ENCODE results near the gene HS3ST4. TPM values are rescaled to one million over a fixed set of nuclear protein-coding genes. Genes with fewer than 3 reads are reported as not detected.

Gene HS3ST4
- total RNA-seq, 4 donors from 2014 or later: 0.49 to 1.4 (median 0.64) TPM; not detected in 1

- Histone ChIP-seq H3K27ac (no peak overlapping the region), H3K4me3 (no peak overlapping the region), H3K27me3 (peaks cover 3% of the 10 kb centered on the region), H3K36me3 (no peaks in the 10 kb centered on the region), H3K4me1 (no peaks in the 10 kb centered on the region), H3K9me3 (no peaks in the 10 kb centered on the region)
- no peak for DNase-seq (ENCODE audit: low spot score in 2 of 2)
- 64% methylated on average over 3 of the region's 3 CpGs for WGBS
- TF ChIP-seq EP300 (IDR thresholded peaks at IDR 0.05) (no peak), POLR2AphosphoS5 (IDR thresholded peaks at IDR 0.05) (no peak), POLR2A (IDR thresholded peaks at IDR 0.05) (no peak)
- TF ChIP-seq, protein P1, sequence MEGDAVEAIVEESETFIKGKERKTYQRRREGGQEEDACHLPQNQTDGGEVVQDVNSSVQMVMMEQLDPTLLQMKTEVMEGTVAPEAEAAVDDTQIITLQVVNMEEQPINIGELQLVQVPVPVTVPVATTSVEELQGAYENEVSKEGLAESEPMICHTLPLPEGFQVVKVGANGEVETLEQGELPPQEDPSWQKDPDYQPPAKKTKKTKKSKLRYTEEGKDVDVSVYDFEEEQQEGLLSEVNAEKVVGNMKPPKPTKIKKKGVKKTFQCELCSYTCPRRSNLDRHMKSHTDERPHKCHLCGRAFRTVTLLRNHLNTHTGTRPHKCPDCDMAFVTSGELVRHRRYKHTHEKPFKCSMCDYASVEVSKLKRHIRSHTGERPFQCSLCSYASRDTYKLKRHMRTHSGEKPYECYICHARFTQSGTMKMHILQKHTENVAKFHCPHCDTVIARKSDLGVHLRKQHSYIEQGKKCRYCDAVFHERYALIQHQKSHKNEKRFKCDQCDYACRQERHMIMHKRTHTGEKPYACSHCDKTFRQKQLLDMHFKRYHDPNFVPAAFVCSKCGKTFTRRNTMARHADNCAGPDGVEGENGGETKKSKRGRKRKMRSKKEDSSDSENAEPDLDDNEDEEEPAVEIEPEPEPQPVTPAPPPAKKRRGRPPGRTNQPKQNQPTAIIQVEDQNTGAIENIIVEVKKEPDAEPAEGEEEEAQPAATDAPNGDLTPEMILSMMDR (IDR thresholded peaks at IDR 0.05): no peak
Measured at GRCh38 chr16:26169473-26169872, 477.7 kb downstream of the HS3ST4 start.

- no peak overlapping the region for H3K4me3 ChIP-seq
- no peaks in the 10 kb centered on the region for H3K36me3 ChIP-seq
- H3K9me3 ChIP-seq: peaks cover 3% of the 10 kb centered on the region
- WGBS: 19% methylated on average over 4 of the region's 4 CpGs
- H3K27ac ChIP-seq: no peak overlapping the region
- no peak for TF ChIP-seq POLR2A (IDR thresholded peaks at IDR 0.05)
- no peak for TF ChIP-seq POLR2AphosphoS5 (IDR thresholded peaks at IDR 0.05)
- no peak for TF ChIP-seq EP300 (IDR thresholded peaks at IDR 0.05)
- TF ChIP-seq, protein P1 (IDR thresholded peaks at IDR 0.05): no peak
- H3K27me3 ChIP-seq: no peaks in the 10 kb centered on the region
- DNase-seq (ENCODE audit: low spot score in 2 of 2): no peak
- no peaks in the 10 kb centered on the region for H3K4me1 ChIP-seq
Measured at GRCh38 chr16:26175944-26176343, 484.2 kb downstream of the HS3ST4 start.

GRCh38 chr16:26177438-26177837 lies 485.7 kb downstream of the HS3ST4 start:
- 57% methylated on average over 1 of the region's 1 CpG for WGBS
- Histone ChIP-seq H3K4me1 (no peaks in the 10 kb centered on the region), H3K9me3 (peaks cover 3% of the 10 kb centered on the region), H3K27ac (no peak overlapping the region), H3K4me3 (no peak overlapping the region), H3K36me3 (no peaks in the 10 kb centered on the region), H3K27me3 (no peaks in the 10 kb centered on the region)
- no peak for DNase-seq (ENCODE audit: low spot score in 2 of 2)
- TF ChIP-seq EP300 (IDR thresholded peaks at IDR 0.05): no peak
- no peak for TF ChIP-seq POLR2A (IDR thresholded peaks at IDR 0.05)
- TF ChIP-seq POLR2AphosphoS5 (IDR thresholded peaks at IDR 0.05): no peak

DNA sequence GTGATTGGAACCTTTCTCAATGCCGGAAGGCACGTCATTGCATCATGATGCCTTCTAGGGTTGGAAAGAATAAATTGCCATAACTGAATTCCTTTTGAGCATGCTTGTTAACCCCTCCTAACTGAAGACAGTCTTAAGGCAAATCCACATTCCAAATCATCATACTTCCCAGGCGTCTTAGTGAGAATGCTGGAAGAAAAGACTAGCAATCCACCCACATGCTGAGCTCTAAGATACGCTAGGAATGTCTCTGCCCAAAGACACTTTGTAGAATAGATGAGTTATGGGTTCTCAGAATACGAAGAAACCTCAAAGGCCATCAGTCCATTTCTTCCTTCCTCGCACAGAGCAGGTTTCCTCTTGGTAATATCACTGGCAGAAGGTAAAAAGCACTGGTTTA lies 486.5 kb downstream of the HS3ST4 start:
- no peak overlapping the region for H3K27ac ChIP-seq
- no peaks in the 10 kb centered on the region for H3K27me3 ChIP-seq
- WGBS: 61% methylated on average over 6 of the region's 6 CpGs
- H3K4me3 ChIP-seq: no peak overlapping the region
- H3K36me3 ChIP-seq: no peaks in the 10 kb centered on the region
- TF ChIP-seq POLR2A (IDR thresholded peaks at IDR 0.05): no peak
- TF ChIP-seq POLR2AphosphoS5 (IDR thresholded peaks at IDR 0.05): no peak
- TF ChIP-seq, protein P1 (IDR thresholded peaks at IDR 0.05): no peak
- no peak for TF ChIP-seq EP300 (IDR thresholded peaks at IDR 0.05)
- DNase-seq (ENCODE audit: low spot score in 2 of 2): no peak
- H3K4me1 ChIP-seq: no peaks in the 10 kb centered on the region
- H3K9me3 ChIP-seq: peaks cover 3% of the 10 kb centered on the region

DNA sequence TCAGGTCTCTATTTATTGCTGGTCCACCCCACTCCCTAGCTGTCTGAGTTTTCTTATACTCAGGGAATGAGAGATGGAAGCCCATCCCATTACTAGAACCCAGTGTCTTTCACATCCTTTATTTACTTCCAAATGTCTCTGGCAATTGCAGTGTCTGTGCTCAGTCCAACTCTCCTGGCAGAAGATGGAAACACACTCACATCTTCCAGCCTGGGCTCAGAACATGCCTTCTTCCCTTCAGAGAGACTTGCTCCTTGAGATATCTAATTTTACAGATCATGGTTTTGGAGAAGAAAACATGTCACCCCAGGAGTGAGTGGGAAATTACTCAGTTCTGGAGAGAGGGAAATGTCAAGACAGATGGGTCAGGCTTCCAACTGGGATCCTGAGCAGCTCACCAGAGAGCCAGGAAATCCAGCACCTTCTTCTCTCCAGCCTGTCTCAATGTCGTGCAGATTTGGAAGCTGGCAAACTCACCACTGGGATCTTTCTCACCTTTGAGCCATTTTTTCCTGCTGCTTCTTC lies 494.4 kb downstream of the HS3ST4 start:
- 68% methylated on average over 1 of the region's 1 CpG for WGBS
- H3K36me3 ChIP-seq: no peaks in the 10 kb centered on the region
- H3K9me3 ChIP-seq: no peaks in the 10 kb centered on the region
- TF ChIP-seq EP300 (IDR thresholded peaks at IDR 0.05) (no peak), POLR2A (IDR thresholded peaks at IDR 0.05) (no peak)
- TF ChIP-seq, protein P1 (IDR thresholded peaks at IDR 0.05): no peak
- H3K4me3 ChIP-seq: no peak overlapping the region
- no peaks in the 10 kb centered on the region for H3K27me3 ChIP-seq
- no peak for DNase-seq (ENCODE audit: low spot score in 2 of 2)
- H3K4me1 ChIP-seq: no peaks in the 10 kb centered on the region
- H3K27ac ChIP-seq: no peak overlapping the region

All from suprapubic skin (tissue), 4 donors.